HEK293 (cell line): ENCODE results near the gene CAPZB.

Source experiments
- CTCF ChIP-seq: fragments of 450-650 bp; formaldehyde crosslinking; IDR thresholded peaks from 2 replicates; pipeline ENCODE4 v1.5.1; 2016; ENCODE audit warnings: missing biosample characterization, missing genetic modification characterization
- EGR2 ChIP-seq: fragments of 450-650 bp; formaldehyde crosslinking; IDR thresholded peaks from 2 replicates; pipeline ENCODE4 v1.5.1; 2016; ENCODE audit warnings: low read depth, missing biosample characterization, missing genetic modification characterization
- MZF1 ChIP-seq: fragments of 450-650 bp; formaldehyde crosslinking; IDR thresholded peaks from 2 replicates; pipeline ENCODE4 v1.5.1; 2017; ENCODE audit warnings: missing biosample characterization, missing genetic modification characterization, borderline replicate concordance
- PRDM4 ChIP-seq: fragments of 450-650 bp; formaldehyde crosslinking; IDR thresholded peaks from 2 replicates; pipeline ENCODE4 v1.5.1; 2017; ENCODE audit warnings: missing biosample characterization, missing genetic modification characterization
- REST ChIP-seq: fragments of 450-650 bp; formaldehyde crosslinking; IDR thresholded peaks from 2 replicates; pipeline ENCODE4 v1.5.1; 2016; ENCODE audit warnings: missing biosample characterization, missing genetic modification characterization
- SALL2 ChIP-seq: fragments of 450-650 bp; formaldehyde crosslinking; IDR thresholded peaks from 2 replicates; pipeline ENCODE4 v1.5.0; 2017; ENCODE audit warnings: missing biosample characterization, mild to moderate bottlenecking, missing genetic modification characterization, borderline replicate concordance
- SP2 ChIP-seq: fragments of 450-650 bp; formaldehyde crosslinking; IDR thresholded peaks from 2 replicates; pipeline ENCODE4 v1.5.1; 2016; ENCODE audit warnings: missing biosample characterization, missing genetic modification characterization
- TCF7L2 ChIP-seq: IDR thresholded peaks from 2 replicates; pipeline ENCODE4 v1.6.1; 2011; ENCODE audit warnings: low read depth, mild to moderate bottlenecking, inconsistent platforms, low read length, moderate library complexity, borderline replicate concordance
- YY1 ChIP-seq: fragments of 450-650 bp; formaldehyde crosslinking; IDR thresholded peaks from 2 replicates; pipeline ENCODE4 v1.5.1; 2018; ENCODE audit warnings: missing biosample characterization, missing genetic modification characterization
- ZEB2 ChIP-seq: fragments of 450-650 bp; formaldehyde crosslinking; IDR thresholded peaks from 2 replicates; pipeline ENCODE4 v1.5.1; 2016; ENCODE audit warnings: missing biosample characterization, missing genetic modification characterization
- ZNF26 ChIP-seq: fragments of 450-650 bp; formaldehyde crosslinking; IDR thresholded peaks from 2 replicates; pipeline ENCODE4 v1.5.1; 2016; ENCODE audit warnings: missing biosample characterization, missing genetic modification characterization
- ZNF274 ChIP-seq, 2 experiments: fragments of 200-500 bp in 1 of 2; fragments of 450-650 bp in 1 of 2; sonication (Bioruptor generic) in 1 of 2; formaldehyde crosslinking in 1 of 2; IDR thresholded peaks; 2 replicates each; pipeline versions ENCODE4 v1.5.1 to v1.6.1; 2014 to 2016; ENCODE audit warnings: borderline replicate concordance in 1 of 2, inconsistent platforms in 1 of 2, low read length in 1 of 2, missing biosample characterization in 1 of 2, missing genetic modification characterization in 1 of 2
- ZNF571 ChIP-seq: fragments of 450-650 bp; formaldehyde crosslinking; IDR thresholded peaks from 2 replicates; pipeline ENCODE4 v1.5.0; 2017; ENCODE audit warnings: missing biosample characterization, missing genetic modification characterization
- ZSCAN5A ChIP-seq: fragments of 450-650 bp; formaldehyde crosslinking; IDR thresholded peaks from 2 replicates; pipeline ENCODE4 v1.5.1; 2016; ENCODE audit warnings: missing biosample characterization, missing genetic modification characterization

GRCh38 chr1:19385221-19385620 is 100.1 kb downstream of the CAPZB start:
- TF ChIP-seq CTCF (tag by site-specific recombination) = no peak
- no peak for TF ChIP-seq REST (tag by site-specific recombination)
- TF ChIP-seq YY1 (tag by site-specific recombination) = no peak
- no peak for TF ChIP-seq TCF7L2
- TF ChIP-seq ZNF571 (tag by site-specific recombination) = no peak
- no peak for TF ChIP-seq ZEB2 (tag by site-specific recombination)
- TF ChIP-seq PRDM4 (tag by site-specific recombination) = no peak
- no peak for TF ChIP-seq ZNF26 (tag by site-specific recombination)
- no peak for TF ChIP-seq ZSCAN5A (tag by site-specific recombination)
- TF ChIP-seq SALL2 (tag by site-specific recombination) = no peak
- TF ChIP-seq SP2 (tag by site-specific recombination) = no peak
- TF ChIP-seq ZNF274 (IDR thresholded peaks at IDR 0.05; ENCODE audit: low read length) = no peak
- no peak for TF ChIP-seq ZNF274 (tag by site-specific recombination; IDR thresholded peaks at IDR 0.05; ENCODE audit: borderline replicate concordance)
- no peak for TF ChIP-seq EGR2 (tag by site-specific recombination)
- no peak for TF ChIP-seq MZF1 (tag by site-specific recombination)
